ENCODE results near the gene HPSE. TPM values are rescaled to one million over a fixed set of nuclear protein-coding genes. Genes with fewer than 3 reads are reported as not detected.

Gene HPSE
- total and polyA plus RNA-seq, 7 donors = 0.06 to 0.64 (median 0.34) TPM

DNA sequence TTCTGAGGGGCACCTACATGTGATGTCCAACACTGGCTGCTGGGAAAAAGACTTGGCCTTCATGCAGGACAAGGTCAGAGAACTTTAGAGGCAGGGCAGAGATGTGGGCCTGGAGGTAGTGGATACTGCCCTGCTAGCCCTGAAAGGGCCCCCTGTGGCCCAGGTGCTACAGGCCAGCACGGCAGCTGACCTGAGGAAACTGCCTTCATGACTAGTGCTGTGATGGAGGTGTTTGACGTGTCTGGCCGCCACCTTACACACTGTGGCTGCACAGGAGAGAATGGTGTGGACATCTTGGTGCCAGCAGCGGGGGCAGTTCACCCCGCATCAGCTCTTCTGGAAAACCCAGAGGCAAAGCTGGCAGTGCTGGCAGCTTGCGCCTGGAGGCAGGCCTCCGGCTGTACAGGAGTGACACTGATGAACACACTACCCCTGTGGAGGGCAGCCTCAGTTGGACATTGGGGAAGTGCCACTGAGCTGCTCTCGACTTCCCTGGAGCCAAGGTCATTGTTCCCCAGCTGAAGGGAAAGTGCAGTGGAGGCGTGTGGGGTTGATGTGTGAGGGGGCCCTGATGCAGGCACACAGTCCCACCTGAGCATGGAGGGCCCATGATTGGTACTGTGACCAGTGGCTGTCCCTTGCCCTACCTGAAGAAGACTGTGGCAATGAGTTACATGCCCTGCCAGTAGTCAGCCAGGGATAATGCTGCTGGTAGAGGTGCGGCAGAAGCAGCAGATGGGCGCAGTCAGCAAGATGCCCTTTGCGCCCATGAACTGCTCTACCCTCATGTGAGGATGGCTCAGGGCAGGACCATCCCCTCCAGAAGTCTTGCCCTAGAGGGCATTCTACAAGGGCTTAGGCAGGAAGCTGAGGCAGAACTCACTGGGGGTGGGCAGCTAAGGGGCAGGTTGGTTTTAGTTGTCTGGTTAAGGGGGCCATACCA is 87.0 kb downstream of the HPSE start:
- H3K36me3 ChIP-seq (ENCODE audit: insufficient read depth in 1 of 2, low read depth in 1 of 2) = no peaks in the 10 kb centered on the region
- intact Hi-C loops (cut with DNase I) = no loop called here
- no peak for ATAC-seq
- no peaks in the 10 kb centered on the region for H3K9me3 ChIP-seq
- H3K4me3 ChIP-seq = no peak overlapping the region
- TF ChIP-seq, protein P1, sequence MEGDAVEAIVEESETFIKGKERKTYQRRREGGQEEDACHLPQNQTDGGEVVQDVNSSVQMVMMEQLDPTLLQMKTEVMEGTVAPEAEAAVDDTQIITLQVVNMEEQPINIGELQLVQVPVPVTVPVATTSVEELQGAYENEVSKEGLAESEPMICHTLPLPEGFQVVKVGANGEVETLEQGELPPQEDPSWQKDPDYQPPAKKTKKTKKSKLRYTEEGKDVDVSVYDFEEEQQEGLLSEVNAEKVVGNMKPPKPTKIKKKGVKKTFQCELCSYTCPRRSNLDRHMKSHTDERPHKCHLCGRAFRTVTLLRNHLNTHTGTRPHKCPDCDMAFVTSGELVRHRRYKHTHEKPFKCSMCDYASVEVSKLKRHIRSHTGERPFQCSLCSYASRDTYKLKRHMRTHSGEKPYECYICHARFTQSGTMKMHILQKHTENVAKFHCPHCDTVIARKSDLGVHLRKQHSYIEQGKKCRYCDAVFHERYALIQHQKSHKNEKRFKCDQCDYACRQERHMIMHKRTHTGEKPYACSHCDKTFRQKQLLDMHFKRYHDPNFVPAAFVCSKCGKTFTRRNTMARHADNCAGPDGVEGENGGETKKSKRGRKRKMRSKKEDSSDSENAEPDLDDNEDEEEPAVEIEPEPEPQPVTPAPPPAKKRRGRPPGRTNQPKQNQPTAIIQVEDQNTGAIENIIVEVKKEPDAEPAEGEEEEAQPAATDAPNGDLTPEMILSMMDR (IDR thresholded peaks at IDR 0.05) = no peak
- H3K4me1 ChIP-seq = no peaks in the 10 kb centered on the region
- no peak overlapping the region for H3K27ac ChIP-seq
- 81 to 95% (median 93%) methylated on average over 12 of the region's 12 CpGs for WGBS, 3 donors
- no peaks in the 10 kb centered on the region for H3K27me3 ChIP-seq (ENCODE audit: insufficient read depth in 3 of 3, low read length in 2 of 3)
- no peak for DNase-seq

Other genes starting within 250 kb of the HPSE start
- 1 to 10 TPM in 2 of 4 donors, under 1 TPM in 2; 0.88 to 1.6 (median 0.98) TPM for gene PLAC8, start 220.1 kb downstream of the HPSE start, total RNA-seq
- gene PLAC8, start 220.1 kb downstream of the HPSE start, polyA plus RNA-seq = under 1 TPM; 0.13 to 0.86 (median 0.33) TPM
- gene COQ2, start 50.0 kb downstream of the HPSE start, total RNA-seq = 10 to 100 TPM; 11.6 to 29.1 (median 20.3) TPM
- 10 to 100 TPM in 1 of 3 donors, 1 to 10 TPM in 2; 6.4 to 12.4 (median 7.6) TPM for gene COQ2, start 50.0 kb downstream of the HPSE start, polyA plus RNA-seq
- 10 to 100 TPM; 14.1 to 19.1 (median 17.3) TPM for gene HELQ, start 121.0 kb upstream of the HPSE start, total RNA-seq
- gene HELQ, start 121.0 kb upstream of the HPSE start, polyA plus RNA-seq = 10 to 100 TPM in 1 of 3 donors, 1 to 10 TPM in 2; 7.4 to 20.9 (median 7.4) TPM
- gene MRPS18C, start 121.2 kb upstream of the HPSE start, total RNA-seq = 10 to 100 TPM; 38.2 to 60.1 (median 46.1) TPM
- 10 to 100 TPM; 35.6 to 78.4 (median 50.3) TPM for gene MRPS18C, start 121.2 kb upstream of the HPSE start, polyA plus RNA-seq
- 10 to 100 TPM; 10.2 to 15.6 (median 13.3) TPM for gene ABRAXAS1, start 150.3 kb upstream of the HPSE start, total RNA-seq
- 1 to 10 TPM; 3.3 to 6.8 (median 6.5) TPM for gene ABRAXAS1, start 150.3 kb upstream of the HPSE start, polyA plus RNA-seq
- 10 to 100 TPM; 18.9 to 55.5 (median 32.6) TPM for gene GPAT3, start 201.3 kb upstream of the HPSE start, total RNA-seq
- 100 to 1,000 TPM in 1 of 3 donors, 10 to 100 TPM in 2; 42.0 to 108 (median 49.2) TPM for gene GPAT3, start 201.3 kb upstream of the HPSE start, polyA plus RNA-seq

All from psoas muscle (tissue), 8 donors.